WTC11 (cell line): Measurements from ENCODE around the gene RBFOX1.

ENCODE experiments used
- JUN ChIP-seq: sonication (generic); formaldehyde crosslinking; IDR thresholded peaks from 2 replicates; pipeline ENCODE4 v1.8.0; 2023; ENCODE audit warnings: mild to moderate bottlenecking, missing genetic modification reagents
- KAT7 ChIP-seq: sonication (generic); formaldehyde crosslinking; IDR thresholded peaks from 2 replicates; pipeline ENCODE4 v1.8.1; 2023; ENCODE audit warnings: missing genetic modification reagents, mild to moderate bottlenecking, borderline replicate concordance
- TF ChIP-seq, protein P1 (sequence below): fragments of 200-600 bp; IDR thresholded peaks from 2 replicates; pipeline ENCODE4 v1.8.0; 2022; ENCODE audit warnings: antibody characterized with exemption

DNA sequence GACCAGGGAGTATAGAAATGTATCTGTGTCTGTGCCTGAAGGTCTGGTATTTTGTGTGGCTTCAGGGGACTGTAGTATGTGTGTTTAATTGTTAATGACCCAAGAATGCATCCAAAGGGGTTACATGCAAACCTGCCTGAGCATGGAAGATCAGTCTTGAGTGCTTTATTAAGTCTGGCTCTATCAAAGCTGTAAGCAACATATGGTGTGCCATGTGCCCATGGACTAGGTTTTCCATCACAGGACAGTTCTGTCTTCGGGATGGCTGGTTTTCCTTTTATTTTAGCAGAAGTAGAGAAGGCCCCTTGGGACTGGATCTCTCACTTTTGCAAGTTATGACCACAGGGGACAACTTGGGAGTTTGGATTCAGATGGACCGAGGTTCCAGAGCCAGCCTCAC, 18.2 kb downstream of the RBFOX1 start:
- TF ChIP-seq, protein P1, sequence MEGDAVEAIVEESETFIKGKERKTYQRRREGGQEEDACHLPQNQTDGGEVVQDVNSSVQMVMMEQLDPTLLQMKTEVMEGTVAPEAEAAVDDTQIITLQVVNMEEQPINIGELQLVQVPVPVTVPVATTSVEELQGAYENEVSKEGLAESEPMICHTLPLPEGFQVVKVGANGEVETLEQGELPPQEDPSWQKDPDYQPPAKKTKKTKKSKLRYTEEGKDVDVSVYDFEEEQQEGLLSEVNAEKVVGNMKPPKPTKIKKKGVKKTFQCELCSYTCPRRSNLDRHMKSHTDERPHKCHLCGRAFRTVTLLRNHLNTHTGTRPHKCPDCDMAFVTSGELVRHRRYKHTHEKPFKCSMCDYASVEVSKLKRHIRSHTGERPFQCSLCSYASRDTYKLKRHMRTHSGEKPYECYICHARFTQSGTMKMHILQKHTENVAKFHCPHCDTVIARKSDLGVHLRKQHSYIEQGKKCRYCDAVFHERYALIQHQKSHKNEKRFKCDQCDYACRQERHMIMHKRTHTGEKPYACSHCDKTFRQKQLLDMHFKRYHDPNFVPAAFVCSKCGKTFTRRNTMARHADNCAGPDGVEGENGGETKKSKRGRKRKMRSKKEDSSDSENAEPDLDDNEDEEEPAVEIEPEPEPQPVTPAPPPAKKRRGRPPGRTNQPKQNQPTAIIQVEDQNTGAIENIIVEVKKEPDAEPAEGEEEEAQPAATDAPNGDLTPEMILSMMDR = no peak
- TF ChIP-seq KAT7 (CRISPR knock-in tag) (no peak), JUN (CRISPR knock-in tag) (no peak)
